Measurements from ENCODE around the gene MYOF.

Gene MYOF

DNA sequence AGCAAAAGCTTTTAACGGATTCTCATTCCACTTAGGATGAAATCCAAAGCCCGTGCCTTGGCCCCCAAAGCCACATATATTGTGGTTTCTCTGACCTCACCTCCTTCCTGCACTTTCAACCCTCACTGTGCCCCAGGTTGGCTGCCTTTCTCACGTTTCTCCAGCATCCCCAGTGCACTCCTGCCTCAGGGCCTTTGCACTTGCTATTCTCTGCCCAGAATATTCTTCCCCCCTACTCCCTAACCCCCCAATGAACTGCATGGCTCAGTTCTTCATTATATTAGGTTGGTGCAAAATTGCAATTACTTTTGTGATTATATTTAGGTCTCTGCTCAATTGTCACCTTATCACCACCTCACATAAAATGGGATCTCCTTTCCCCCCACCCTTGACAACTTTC, 34.2 kb downstream of the MYOF start:
- H3K9ac ChIP-seq (ENCODE audit: low read length): no peak overlapping the region
- WGBS: 44% methylated on average over 3 of the region's 3 CpGs
- no peak overlapping the region for H3K4ac ChIP-seq (ENCODE audit: low read depth in 1 of 2, low read length in 2 of 2)
- H2BK5ac ChIP-seq (ENCODE audit: low read depth, low read length, poor library complexity, severe bottlenecking): no peak overlapping the region
- peaks cover 38 to 89% of the 10 kb centered on the region in 2 experiments for H3K36me3 ChIP-seq (ENCODE audit: control insufficient read depth in 1 of 2, insufficient read depth in 2 of 2, low read depth in 1 of 2, low read length in 2 of 2)
- no peak for DNase-seq
- no peak overlapping the region for H3K14ac ChIP-seq (ENCODE audit: low read length in 2 of 2)
- no peak overlapping the region for H2BK12ac ChIP-seq (ENCODE audit: low read length in 2 of 2)
- no peak overlapping the region for H3K4me2 ChIP-seq (ENCODE audit: low read length, poor library complexity, severe bottlenecking)
- H3K9me3 ChIP-seq (ENCODE audit: control insufficient read depth, low read length): no peaks in the 10 kb centered on the region
- no peak overlapping the region for H3K23ac ChIP-seq (ENCODE audit: low read length in 2 of 2)
- H2AK5ac ChIP-seq (ENCODE audit: low read length, severe bottlenecking): peak overlapping the region; percentile 40
- H4K91ac ChIP-seq (ENCODE audit: low read length): no peak overlapping the region
- no peak overlapping the region for H4K8ac ChIP-seq (ENCODE audit: low read length)
- H2BK120ac ChIP-seq (ENCODE audit: low read depth, low read length): no peak overlapping the region
- H2BK15ac ChIP-seq (ENCODE audit: low read depth, poor library complexity, severe bottlenecking): no peak overlapping the region
- H3K4me1 ChIP-seq (ENCODE audit: control insufficient read depth, insufficient read depth, low read depth, low read length): peaks cover 12% of the 10 kb centered on the region
- peak overlapping the region; percentile 65 for H3K27ac ChIP-seq (ENCODE audit: low read length, poor library complexity, severe bottlenecking)
- H3K79me1 ChIP-seq (replicated peaks; ENCODE audit: low read length, poor library complexity, severe bottlenecking): peaks cover 2% of the 10 kb centered on the region
- H3K18ac ChIP-seq (ENCODE audit: low read depth in 1 of 2, low read length in 2 of 2): peak overlapping the region in 1 of 2 experiments; percentile 3
- H3K4me3 ChIP-seq (ENCODE audit: insufficient read depth in 1 of 2, low read depth in 1 of 2, low read length in 2 of 2): no peak overlapping the region
- no peak overlapping the region for H2AFZ ChIP-seq (ENCODE audit: low read depth, low read length)
- no peaks in the 10 kb centered on the region for H3K27me3 ChIP-seq (ENCODE audit: control insufficient read depth in 1 of 2, insufficient read depth in 1 of 2, low read length in 2 of 2)

DNA sequence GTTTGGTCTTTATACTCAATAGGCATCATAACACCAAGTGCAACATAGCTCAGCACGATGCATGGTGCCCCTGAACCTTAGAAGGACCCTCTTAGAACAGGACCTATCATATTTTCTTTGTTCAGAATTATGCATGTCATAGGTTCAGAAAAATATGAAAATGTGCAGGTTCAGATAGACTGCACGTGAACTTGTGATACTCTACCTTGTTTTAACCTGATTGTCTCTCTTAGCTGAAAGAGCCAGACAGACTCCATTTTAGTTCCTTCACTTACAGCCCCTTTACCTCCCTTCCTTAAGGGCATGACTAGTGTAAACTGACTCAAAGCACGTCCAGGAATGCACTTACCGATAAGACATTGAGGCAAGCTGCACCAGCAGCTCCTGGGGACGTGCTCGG, 35.1 kb downstream of the MYOF start:
- H3K79me1 ChIP-seq (replicated peaks; ENCODE audit: low read length, poor library complexity, severe bottlenecking): peaks cover 2% of the 10 kb centered on the region
- peaks cover 38 to 89% of the 10 kb centered on the region in 2 experiments for H3K36me3 ChIP-seq (ENCODE audit: control insufficient read depth in 1 of 2, insufficient read depth in 2 of 2, low read depth in 1 of 2, low read length in 2 of 2)
- H2AFZ ChIP-seq (ENCODE audit: low read depth, low read length): no peak overlapping the region
- H3K9ac ChIP-seq (ENCODE audit: low read length): no peak overlapping the region
- H2BK5ac ChIP-seq (ENCODE audit: low read depth, low read length, poor library complexity, severe bottlenecking): no peak overlapping the region
- DNase-seq: no peak
- 76% methylated on average over 5 of the region's 6 CpGs for WGBS
- no peak overlapping the region for H2BK120ac ChIP-seq (ENCODE audit: low read depth, low read length)
- H4K8ac ChIP-seq (ENCODE audit: low read length): no peak overlapping the region
- H3K4me2 ChIP-seq (ENCODE audit: low read length, poor library complexity, severe bottlenecking): no peak overlapping the region
- no peak overlapping the region for H3K23ac ChIP-seq (ENCODE audit: low read length in 2 of 2)
- H3K18ac ChIP-seq (ENCODE audit: low read depth in 1 of 2, low read length in 2 of 2): no peak overlapping the region
- no peaks in the 10 kb centered on the region for H3K9me3 ChIP-seq (ENCODE audit: control insufficient read depth, low read length)
- H3K27me3 ChIP-seq (ENCODE audit: control insufficient read depth in 1 of 2, insufficient read depth in 1 of 2, low read length in 2 of 2): no peaks in the 10 kb centered on the region
- no peak overlapping the region for H3K14ac ChIP-seq (ENCODE audit: low read length in 2 of 2)
- no peak overlapping the region for H3K4ac ChIP-seq (ENCODE audit: low read depth in 1 of 2, low read length in 2 of 2)
- H3K4me3 ChIP-seq (ENCODE audit: insufficient read depth in 1 of 2, low read depth in 1 of 2, low read length in 2 of 2): no peak overlapping the region
- H3K27ac ChIP-seq (ENCODE audit: low read length, poor library complexity, severe bottlenecking): peak overlapping the region; percentile 91
- peak overlapping the region; percentile 35 for H2AK5ac ChIP-seq (ENCODE audit: low read length, severe bottlenecking)
- H3K4me1 ChIP-seq (ENCODE audit: control insufficient read depth, insufficient read depth, low read depth, low read length): peaks cover 12% of the 10 kb centered on the region
- no peak overlapping the region for H2BK15ac ChIP-seq (ENCODE audit: low read depth, poor library complexity, severe bottlenecking)
- no peak overlapping the region for H2BK12ac ChIP-seq (ENCODE audit: low read length in 2 of 2)
- no peak overlapping the region for H4K91ac ChIP-seq (ENCODE audit: low read length)

DNA sequence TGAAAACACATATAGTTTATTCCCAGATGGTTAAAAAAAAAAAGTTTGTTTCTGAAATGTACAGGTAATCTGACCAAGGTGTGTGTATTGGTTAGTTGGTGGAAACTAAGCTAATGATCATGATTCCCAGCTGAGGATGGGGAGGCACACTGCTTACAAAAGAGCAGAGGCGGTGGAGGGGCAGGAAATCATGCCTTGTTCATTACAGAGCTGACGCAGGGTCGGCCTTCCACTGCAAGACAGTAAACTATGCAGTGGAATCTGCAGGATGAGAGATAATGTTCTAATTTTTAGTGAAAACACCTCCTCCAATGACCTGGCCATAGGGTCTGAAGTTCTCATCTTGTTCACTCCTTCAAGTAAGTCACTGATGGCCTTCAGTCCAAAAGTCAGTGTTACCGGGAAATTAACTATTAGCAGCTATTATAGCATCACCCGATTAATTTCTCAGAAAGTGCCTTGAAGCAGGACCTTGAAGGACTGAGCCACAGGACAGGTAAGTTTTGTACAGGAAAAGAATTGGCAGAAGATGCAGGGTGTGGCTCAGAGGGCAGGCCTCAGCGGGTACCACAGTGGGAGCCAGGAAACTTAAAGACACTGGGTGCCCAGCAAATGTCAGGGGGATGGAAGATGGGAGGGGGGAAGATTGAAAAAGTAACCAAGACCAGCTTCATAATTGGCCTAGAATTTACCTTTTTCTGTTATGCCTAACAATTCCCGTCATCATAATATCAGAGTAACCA, 36.0 kb downstream of the MYOF start:
- H3K4me2 ChIP-seq (ENCODE audit: low read length, poor library complexity, severe bottlenecking): no peak overlapping the region
- peak overlapping the region; percentile 75 for H2AK5ac ChIP-seq (ENCODE audit: low read length, severe bottlenecking)
- H3K4me1 ChIP-seq (ENCODE audit: control insufficient read depth, insufficient read depth, low read depth, low read length): peaks cover 12% of the 10 kb centered on the region
- no peak overlapping the region for H2AFZ ChIP-seq (ENCODE audit: low read depth, low read length)
- H3K9me3 ChIP-seq (ENCODE audit: control insufficient read depth, low read length): no peaks in the 10 kb centered on the region
- H3K14ac ChIP-seq (ENCODE audit: low read length in 2 of 2): no peak overlapping the region
- peaks cover 2% of the 10 kb centered on the region for H3K79me1 ChIP-seq (replicated peaks; ENCODE audit: low read length, poor library complexity, severe bottlenecking)
- H2BK5ac ChIP-seq (ENCODE audit: low read depth, low read length, poor library complexity, severe bottlenecking): no peak overlapping the region
- no peaks in the 10 kb centered on the region for H3K27me3 ChIP-seq (ENCODE audit: control insufficient read depth in 1 of 2, insufficient read depth in 1 of 2, low read length in 2 of 2)
- no peak overlapping the region for H3K23ac ChIP-seq (ENCODE audit: low read length in 2 of 2)
- H4K91ac ChIP-seq (ENCODE audit: low read length): no peak overlapping the region
- H2BK15ac ChIP-seq (ENCODE audit: low read depth, poor library complexity, severe bottlenecking): no peak overlapping the region
- peak overlapping the region; percentile 69 to 74 for H3K18ac ChIP-seq (ENCODE audit: low read depth in 1 of 2, low read length in 2 of 2)
- H2BK120ac ChIP-seq (ENCODE audit: low read depth, low read length): no peak overlapping the region
- H3K9ac ChIP-seq (ENCODE audit: low read length): peak overlapping the region; percentile 90
- H3K36me3 ChIP-seq (ENCODE audit: control insufficient read depth in 1 of 2, insufficient read depth in 2 of 2, low read depth in 1 of 2, low read length in 2 of 2): peaks cover 35 to 85% of the 10 kb centered on the region in 2 experiments
- peak overlapping the region; percentile 28 to 49 for H2BK12ac ChIP-seq (ENCODE audit: low read length in 2 of 2)
- WGBS: 86% methylated on average over 6 of the region's 7 CpGs
- peak overlapping the region in 1 of 2 experiments; percentile 24 for H3K4ac ChIP-seq (ENCODE audit: low read depth in 1 of 2, low read length in 2 of 2)
- no peak overlapping the region for H3K4me3 ChIP-seq (ENCODE audit: insufficient read depth in 1 of 2, low read depth in 1 of 2, low read length in 2 of 2)
- DNase-seq: no peak
- H4K8ac ChIP-seq (ENCODE audit: low read length): peak overlapping the region; percentile 63
- peak overlapping the region; percentile 91 for H3K27ac ChIP-seq (ENCODE audit: low read length, poor library complexity, severe bottlenecking)

DNA sequence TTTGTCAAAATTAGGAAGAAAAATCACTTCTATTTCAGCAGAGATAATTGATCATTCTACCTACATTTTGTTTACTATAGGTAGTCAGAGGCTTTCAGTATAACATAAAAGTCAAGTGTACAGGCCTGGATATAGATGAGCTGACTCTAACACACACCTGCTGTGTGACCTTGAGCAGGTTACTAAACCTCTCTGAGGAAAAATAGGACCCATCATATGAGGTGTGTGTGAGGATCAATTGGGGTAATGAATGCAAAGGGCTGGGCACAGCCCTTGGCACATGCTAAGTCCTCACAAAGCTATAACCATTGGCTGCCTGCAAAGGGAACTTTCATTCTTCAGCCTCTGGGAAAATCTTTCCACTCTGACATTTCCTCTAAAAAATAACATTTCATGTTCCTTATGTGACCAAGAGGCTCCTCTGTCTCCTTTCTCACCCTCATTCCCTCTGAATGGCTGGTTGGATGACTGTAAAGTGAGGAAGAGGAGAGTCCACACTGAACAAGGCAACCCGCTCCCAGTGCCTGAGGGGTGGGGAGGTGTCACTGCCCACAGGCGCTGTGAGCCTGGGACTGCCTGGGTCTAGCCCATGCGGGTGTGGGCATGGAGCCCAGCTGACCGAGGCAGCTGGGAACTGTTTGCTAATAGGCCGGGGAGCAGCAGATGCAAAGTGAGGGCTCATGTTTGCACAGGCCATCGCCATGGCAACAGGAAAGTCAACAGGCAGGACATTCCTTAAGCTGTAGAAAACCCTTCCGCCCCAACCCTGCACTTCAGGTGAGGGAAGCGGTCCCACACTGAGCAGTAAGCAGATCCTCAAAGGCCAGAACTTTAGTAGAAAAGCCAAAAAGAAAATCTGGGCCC, 36.8 kb downstream of the MYOF start:
- Histone ChIP-seq H3K14ac (ENCODE audit: low read length in 2 of 2) (no peak overlapping the region), H2BK15ac (ENCODE audit: low read depth, poor library complexity, severe bottlenecking) (no peak overlapping the region), H3K27ac (ENCODE audit: low read length, poor library complexity, severe bottlenecking) (peak overlapping the region; percentile 91), H3K4me1 (ENCODE audit: control insufficient read depth, insufficient read depth, low read depth, low read length) (peaks cover 12% of the 10 kb centered on the region), H2BK12ac (ENCODE audit: low read length in 2 of 2) (peak overlapping the region; percentile 87 to 89), H4K91ac (ENCODE audit: low read length) (peak overlapping the region; percentile 2), H2BK5ac (ENCODE audit: low read depth, low read length, poor library complexity, severe bottlenecking) (peak overlapping the region; percentile 71), H3K4ac (ENCODE audit: low read depth in 1 of 2, low read length in 2 of 2) (peak overlapping the region; percentile 57 to 74), H2BK120ac (ENCODE audit: low read depth, low read length) (peak overlapping the region; percentile 4), H4K8ac (ENCODE audit: low read length) (peak overlapping the region; percentile 46), H2AFZ (ENCODE audit: low read depth, low read length) (no peak overlapping the region), H2AK5ac (ENCODE audit: low read length, severe bottlenecking) (peak overlapping the region; percentile 100), H3K18ac (ENCODE audit: low read depth in 1 of 2, low read length in 2 of 2) (peak overlapping the region; percentile 73 to 88), H3K4me3 (ENCODE audit: insufficient read depth in 1 of 2, low read depth in 1 of 2, low read length in 2 of 2) (no peak overlapping the region), H3K79me1 (replicated peaks; ENCODE audit: low read length, poor library complexity, severe bottlenecking) (peaks cover 2% of the 10 kb centered on the region), H3K27me3 (ENCODE audit: control insufficient read depth in 1 of 2, insufficient read depth in 1 of 2, low read length in 2 of 2) (no peaks in the 10 kb centered on the region), H3K36me3 (ENCODE audit: control insufficient read depth in 1 of 2, insufficient read depth in 2 of 2, low read depth in 1 of 2, low read length in 2 of 2) (peaks cover 30 to 78% of the 10 kb centered on the region in 2 experiments), H3K23ac (ENCODE audit: low read length in 2 of 2) (peak overlapping the region in 1 of 2 experiments; percentile 57), H3K9me3 (ENCODE audit: control insufficient read depth, low read length) (no peaks in the 10 kb centered on the region), H3K9ac (ENCODE audit: low read length) (peak overlapping the region; percentile 90), H3K4me2 (ENCODE audit: low read length, poor library complexity, severe bottlenecking) (no peak overlapping the region)
- peak; percentile 99 for DNase-seq
- 18% methylated on average over 7 of the region's 8 CpGs for WGBS
